ENCODE data around the gene DSCAM.

The DSCAM gene

GRCh38 chr21:40768056-40768455 lies 78.9 kb downstream of the DSCAM start:
- DNase-seq: peak; percentile 85

GRCh38 chr21:40766381-40766780 lies 80.6 kb downstream of the DSCAM start:
- no peak for DNase-seq

- no peak for DNase-seq
Observed at GRCh38 chr21:40765811-40766210, 81.1 kb downstream of the DSCAM start.

- no peak for DNase-seq
Observed at GRCh38 chr21:40760821-40761220, 86.1 kb downstream of the DSCAM start.

- DNase-seq: no peak
Observed at GRCh38 chr21:40759061-40759460, 87.9 kb downstream of the DSCAM start.

- DNase-seq: no peak
Observed at GRCh38 chr21:40757366-40757765, 89.6 kb downstream of the DSCAM start.

- DNase-seq: peak; percentile 69
Observed at GRCh38 chr21:40754466-40754865, 92.5 kb downstream of the DSCAM start.

- DNase-seq: no peak
Observed at GRCh38 chr21:40753756-40754155, 93.2 kb downstream of the DSCAM start.

GRCh38 chr21:40752125-40752524 lies 94.8 kb downstream of the DSCAM start:
- no peak for DNase-seq

GRCh38 chr21:40751221-40751620 lies 95.7 kb downstream of the DSCAM start:
- no peak for DNase-seq

GRCh38 chr21:40736145-40736544 lies 110.8 kb downstream of the DSCAM start:
- no peak for DNase-seq

GRCh38 chr21:40733024-40733397 lies 113.9 kb downstream of the DSCAM start:
- DNase-seq: peak; percentile 33

- DNase-seq: peak; percentile 41
Observed at GRCh38 chr21:40732253-40733023, 114.5 kb downstream of the DSCAM start.

- no peak for DNase-seq
Observed at GRCh38 chr21:40731206-40731605, 115.8 kb downstream of the DSCAM start.

- no peak for DNase-seq
Observed at GRCh38 chr21:40730426-40730800, 116.5 kb downstream of the DSCAM start.

- no peak for DNase-seq
Observed at GRCh38 chr21:40729761-40730425, 117.1 kb downstream of the DSCAM start.

GRCh38 chr21:40723966-40724365 lies 123.0 kb downstream of the DSCAM start:
- no peak for DNase-seq

GRCh38 chr21:40723317-40723716 lies 123.6 kb downstream of the DSCAM start:
- DNase-seq: no peak

GRCh38 chr21:40719615-40720014 lies 127.3 kb downstream of the DSCAM start:
- DNase-seq: peak; percentile 64

- peak; percentile 67 for DNase-seq
Observed at GRCh38 chr21:40717028-40717427, 129.9 kb downstream of the DSCAM start.

- DNase-seq: no peak
Observed at GRCh38 chr21:40714536-40714935, 132.4 kb downstream of the DSCAM start.

- no peak for DNase-seq
Observed at GRCh38 chr21:40707656-40708244, 139.2 kb downstream of the DSCAM start.

GRCh38 chr21:40706806-40707655 lies 139.9 kb downstream of the DSCAM start:
- no peak for DNase-seq

All from RPMI8226 (cell line).